ENCODE data around the gene SART3.

SART3 gene

GRCh38 chr12:108602976-108603704 is 42.2 kb upstream of the SART3 start:
- Histone ChIP-seq H3K4me1 (no peaks in the 10 kb centered on the region), H3K36me3 (replicated peaks) (no peaks in the 10 kb centered on the region), H3K4me3 (no peak overlapping the region), H3K9me3 (no peaks in the 10 kb centered on the region), H3K27me3 (ENCODE audit: low read depth) (no peaks in the 10 kb centered on the region)
- no peak for DNase-seq (ENCODE audit: low spot score in 2 of 2)
- in situ Hi-C loops (cut with MboI; ENCODE audit: low sequenced_read_pairs), result no loop called here

- no peaks in the 10 kb centered on the region for H3K9me3 ChIP-seq
- H3K4me1 ChIP-seq, result no peaks in the 10 kb centered on the region
- H3K27me3 ChIP-seq (ENCODE audit: low read depth), result no peaks in the 10 kb centered on the region
- DNase-seq (ENCODE audit: low spot score in 2 of 2), result no peak
- no peaks in the 10 kb centered on the region for H3K36me3 ChIP-seq (replicated peaks)
- in situ Hi-C loops (cut with MboI; ENCODE audit: low sequenced_read_pairs), result no loop called here
- H3K4me3 ChIP-seq, result no peak overlapping the region
These were observed 41.3 kb upstream of the SART3 start for GRCh38 chr12:108602209-108602705.

- no peak overlapping the region for H3K4me3 ChIP-seq
- no peaks in the 10 kb centered on the region for H3K9me3 ChIP-seq
- H3K36me3 ChIP-seq (replicated peaks), result no peaks in the 10 kb centered on the region
- H3K4me1 ChIP-seq, result no peaks in the 10 kb centered on the region
- H3K27me3 ChIP-seq (ENCODE audit: low read depth), result no peaks in the 10 kb centered on the region
- in situ Hi-C loops (cut with MboI; ENCODE audit: low sequenced_read_pairs), result no loop called here
- DNase-seq (ENCODE audit: low spot score in 2 of 2), result no peak
These were observed 39.7 kb upstream of the SART3 start for GRCh38 chr12:108600702-108601007.

- no peak for DNase-seq (ENCODE audit: low spot score in 2 of 2)
- Histone ChIP-seq H3K9me3 (no peaks in the 10 kb centered on the region), H3K27me3 (ENCODE audit: low read depth) (no peaks in the 10 kb centered on the region), H3K36me3 (replicated peaks) (no peaks in the 10 kb centered on the region), H3K4me3 (no peak overlapping the region), H3K4me1 (no peaks in the 10 kb centered on the region)
- in situ Hi-C loops (cut with MboI; ENCODE audit: low sequenced_read_pairs), result no loop called here
These were observed 39.2 kb upstream of the SART3 start for GRCh38 chr12:108599948-108600701.

GRCh38 chr12:108599541-108599940 is 38.6 kb upstream of the SART3 start:
- no peaks in the 10 kb centered on the region for H3K27me3 ChIP-seq (ENCODE audit: low read depth)
- in situ Hi-C loops (cut with MboI; ENCODE audit: low sequenced_read_pairs), result no loop called here
- no peak for DNase-seq (ENCODE audit: low spot score in 2 of 2)
- H3K36me3 ChIP-seq (replicated peaks), result no peaks in the 10 kb centered on the region
- H3K4me1 ChIP-seq, result no peaks in the 10 kb centered on the region
- no peak overlapping the region for H3K4me3 ChIP-seq
- no peaks in the 10 kb centered on the region for H3K9me3 ChIP-seq

GRCh38 chr12:108598553-108599250 is 37.7 kb upstream of the SART3 start:
- Histone ChIP-seq H3K4me1 (no peaks in the 10 kb centered on the region), H3K27me3 (ENCODE audit: low read depth) (no peaks in the 10 kb centered on the region), H3K9me3 (no peaks in the 10 kb centered on the region), H3K4me3 (no peak overlapping the region), H3K36me3 (replicated peaks) (no peaks in the 10 kb centered on the region)
- no peak for DNase-seq (ENCODE audit: low spot score in 2 of 2)
- in situ Hi-C loops (cut with MboI; ENCODE audit: low sequenced_read_pairs), result no loop called here

- H3K36me3 ChIP-seq (replicated peaks), result no peaks in the 10 kb centered on the region
- no peak within 1 kb of the TSS for H3K4me3 ChIP-seq
- no peak for DNase-seq (ENCODE audit: low spot score in 2 of 2)
- no peaks in the 10 kb centered on the region for H3K4me1 ChIP-seq
- no peaks in the 10 kb centered on the region for H3K27me3 ChIP-seq (ENCODE audit: low read depth)
- in situ Hi-C loops (cut with MboI; ENCODE audit: low sequenced_read_pairs), result no loop called here
- H3K9me3 ChIP-seq, result no peaks in the 10 kb centered on the region
These were observed 36.8 kb upstream of the SART3 start, which contains the start of gene TMEM119 for GRCh38 chr12:108597559-108598471. Gene TMEM119 (minus strand): TSS chr12:108598084. CDS start chr12:108592383, 5,701 bp downstream.

- H3K4me3 ChIP-seq, result no peak overlapping the region
- H3K27me3 ChIP-seq (ENCODE audit: low read depth), result no peaks in the 10 kb centered on the region
- no peak for DNase-seq (ENCODE audit: low spot score in 2 of 2)
- no peaks in the 10 kb centered on the region for H3K4me1 ChIP-seq
- H3K9me3 ChIP-seq, result no peaks in the 10 kb centered on the region
- in situ Hi-C loops (cut with MboI; ENCODE audit: low sequenced_read_pairs), result no loop called here
- H3K36me3 ChIP-seq (replicated peaks), result no peaks in the 10 kb centered on the region
These were observed 36.0 kb upstream of the SART3 start for GRCh38 chr12:108596854-108597558.

- no peaks in the 10 kb centered on the region for H3K36me3 ChIP-seq (replicated peaks)
- in situ Hi-C loops (cut with MboI; ENCODE audit: low sequenced_read_pairs), result no loop called here
- H3K4me3 ChIP-seq, result no peak overlapping the region
- no peaks in the 10 kb centered on the region for H3K9me3 ChIP-seq
- H3K4me1 ChIP-seq, result no peaks in the 10 kb centered on the region
- H3K27me3 ChIP-seq (ENCODE audit: low read depth), result no peaks in the 10 kb centered on the region
- no peak for DNase-seq (ENCODE audit: low spot score in 2 of 2)
These were observed 35.0 kb upstream of the SART3 start for GRCh38 chr12:108595711-108596647.

- H3K36me3 ChIP-seq (replicated peaks), result no peaks in the 10 kb centered on the region
- H3K4me1 ChIP-seq, result no peaks in the 10 kb centered on the region
- no peak for DNase-seq (ENCODE audit: low spot score in 2 of 2)
- H3K27me3 ChIP-seq (ENCODE audit: low read depth), result no peaks in the 10 kb centered on the region
- in situ Hi-C loops (cut with MboI; ENCODE audit: low sequenced_read_pairs), result no loop called here
- no peak overlapping the region for H3K4me3 ChIP-seq
- H3K9me3 ChIP-seq, result no peaks in the 10 kb centered on the region
These were observed 34.2 kb upstream of the SART3 start for GRCh38 chr12:108594960-108595710.

- H3K4me3 ChIP-seq, result no peak overlapping the region
- no peaks in the 10 kb centered on the region for H3K9me3 ChIP-seq
- no peaks in the 10 kb centered on the region for H3K4me1 ChIP-seq
- H3K36me3 ChIP-seq (replicated peaks), result no peaks in the 10 kb centered on the region
- in situ Hi-C loops (cut with MboI; ENCODE audit: low sequenced_read_pairs), result no loop called here
- no peak for DNase-seq (ENCODE audit: low spot score in 2 of 2)
- H3K27me3 ChIP-seq (ENCODE audit: low read depth), result no peaks in the 10 kb centered on the region
These were observed 33.4 kb upstream of the SART3 start for GRCh38 chr12:108594323-108594903.

Data from HAP-1 (cell line).